HG03521 (cell line): ENCODE measurements around the gene SPATA3.

ENCODE experiments used
- ATAC-seq: cut with Tn5 transposase; IDR thresholded peaks from one replicate; pipeline ENCODE4 v1.9.1; 2021; ENCODE audit warnings: mild to moderate bottlenecking, moderate library complexity; ENCODE audit not compliant: unreplicated experiment

The SPATA3 gene

DNA sequence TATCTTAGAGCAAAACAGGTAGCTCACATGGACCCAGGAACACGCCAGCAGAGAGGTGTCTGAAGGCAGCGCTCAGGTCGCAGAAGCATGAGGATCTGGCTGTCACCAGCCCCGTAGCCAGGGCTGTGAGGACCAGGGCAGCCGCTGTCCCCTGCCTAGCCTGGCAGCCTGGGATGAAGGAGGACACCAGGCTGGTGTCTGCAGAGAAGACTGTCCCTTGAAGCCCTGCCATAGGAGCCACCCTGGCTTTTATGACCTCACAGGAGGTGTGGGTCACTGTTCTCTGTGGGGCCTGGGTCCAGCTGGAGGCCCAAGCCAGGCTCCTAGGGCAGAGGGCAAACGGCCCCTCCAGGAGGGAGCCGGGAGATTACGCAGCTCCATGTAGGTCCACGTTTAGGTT is at the start of gene SPATA3:
Gene SPATA3, plus strand, starts transcription at position 301 of the 400 bp plus-strand sequence. CDS start 113 bp downstream, outside the sequence.
- ATAC-seq, result no peak

DNA sequence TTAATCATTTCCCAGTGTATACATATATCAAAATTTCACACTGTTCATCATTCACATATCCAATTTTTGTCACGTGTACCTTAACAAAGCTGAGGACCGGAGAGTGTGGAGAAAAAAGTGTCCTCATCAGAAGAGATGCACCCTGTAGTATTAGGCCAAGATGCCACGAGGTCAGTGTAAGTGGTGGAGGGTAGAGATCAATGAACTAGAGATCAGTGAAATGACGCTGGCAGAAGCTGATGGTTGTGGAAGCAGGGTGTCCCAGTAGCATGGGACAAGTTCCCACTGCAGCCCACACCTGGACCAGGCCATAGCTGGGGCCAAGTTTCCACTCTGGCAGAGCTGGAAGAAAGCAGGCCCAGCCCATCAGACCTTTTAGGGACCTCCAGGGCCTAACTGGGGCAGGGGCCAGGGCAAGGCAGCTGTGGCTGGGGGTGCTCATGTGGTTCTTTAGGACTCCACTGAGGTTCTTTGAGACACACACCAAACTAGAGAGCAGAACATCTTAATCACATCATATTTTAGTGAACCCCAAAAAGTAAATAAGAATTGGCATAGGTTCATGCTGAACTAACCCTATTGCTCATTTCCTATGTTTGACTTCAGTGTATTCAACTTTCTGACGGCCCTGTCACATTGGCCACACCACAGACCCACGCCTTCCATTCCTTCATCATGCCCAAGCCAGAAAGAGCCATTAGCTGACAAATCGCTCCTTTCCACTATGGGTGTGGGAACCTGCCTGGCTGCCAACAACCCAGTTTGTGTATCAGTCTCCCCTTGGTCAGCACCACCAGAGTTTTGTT is 49.3 kb upstream of the SPATA3 start:
- ATAC-seq, result no peak

DNA sequence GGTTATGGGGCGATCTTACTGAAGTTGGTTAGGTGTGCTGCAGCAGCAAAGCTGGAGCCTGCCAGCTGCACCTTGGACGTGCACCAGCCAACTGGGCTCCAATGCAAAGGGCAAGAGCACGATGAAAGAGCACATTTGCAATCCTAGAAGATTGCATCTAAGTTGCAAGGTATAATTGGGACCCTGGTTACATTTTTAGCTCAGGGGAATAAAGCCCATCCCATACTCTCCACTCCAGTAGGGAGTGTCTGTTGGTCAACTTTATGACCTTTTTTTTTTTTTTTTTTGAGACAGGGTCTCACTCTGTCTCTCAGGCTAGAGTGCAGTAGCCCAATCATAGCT is 48.7 kb upstream of the SPATA3 start:
- no peak for ATAC-seq

DNA sequence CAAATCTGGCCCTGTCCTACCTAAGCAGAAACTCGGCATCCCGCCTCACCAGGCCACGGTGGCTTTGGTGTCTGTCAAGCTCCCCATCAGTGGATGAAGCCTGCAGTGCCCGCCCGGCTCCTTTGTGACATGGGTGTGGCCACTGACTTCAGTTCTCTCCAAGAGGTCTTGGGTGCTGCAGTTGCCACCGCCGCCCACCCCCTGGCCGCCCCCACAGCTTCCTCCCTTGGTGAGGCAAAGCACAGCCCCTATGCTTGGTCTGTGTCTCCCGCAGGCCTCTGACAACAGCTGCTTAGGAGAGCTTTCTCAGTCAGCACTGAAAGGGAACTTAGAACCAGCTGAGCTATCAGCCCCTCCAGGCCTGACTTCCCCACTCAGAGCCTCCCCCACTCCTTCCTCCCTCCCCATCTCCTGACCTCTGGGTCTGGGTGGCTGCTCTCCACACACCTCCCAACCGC is 48.0 kb upstream of the SPATA3 start:
- ATAC-seq, result peak; percentile 32

DNA sequence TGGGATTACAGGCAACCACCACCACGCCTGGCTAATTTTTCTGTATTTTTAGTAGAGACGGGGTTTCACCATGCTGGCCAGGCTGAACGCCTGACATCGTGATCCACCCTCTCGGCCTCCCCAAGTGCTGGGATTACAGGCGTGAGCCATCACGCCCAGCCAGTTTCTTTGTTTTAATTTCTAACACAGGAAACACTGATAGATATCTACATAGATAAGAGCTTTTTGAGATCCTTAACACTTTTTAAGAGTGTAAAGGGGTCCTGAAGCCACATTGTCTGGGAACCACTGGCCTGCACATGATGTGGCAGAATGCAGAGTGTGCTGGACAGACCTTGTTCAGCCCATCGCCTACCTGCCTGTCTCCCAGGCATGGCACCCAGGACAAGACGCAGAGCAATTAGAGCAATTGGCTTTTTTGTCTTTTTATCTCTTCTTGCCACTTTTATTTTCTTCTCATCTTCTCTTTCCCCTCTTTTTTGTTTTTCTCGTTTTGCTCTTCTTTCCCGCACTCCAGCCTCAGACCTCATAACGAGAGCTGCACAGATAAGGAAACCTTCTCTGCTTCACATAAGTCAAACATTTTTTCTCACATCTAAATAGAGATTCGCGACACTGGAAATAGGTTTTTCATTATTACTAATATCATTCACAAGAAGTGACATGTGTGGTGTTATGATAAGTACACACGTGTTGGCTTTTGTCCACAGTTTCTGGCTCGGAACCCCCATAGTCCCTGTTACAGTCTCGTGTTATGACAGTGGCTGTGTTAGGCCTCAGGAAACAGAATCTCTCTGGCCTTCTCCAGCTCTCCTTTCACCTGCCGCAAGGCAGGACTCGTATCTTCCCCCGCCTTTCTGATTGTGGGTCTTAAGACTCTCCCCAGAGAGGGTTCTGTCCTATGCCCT is 45.7 kb upstream of the SPATA3 start:
- ATAC-seq, result peak; percentile 45

DNA sequence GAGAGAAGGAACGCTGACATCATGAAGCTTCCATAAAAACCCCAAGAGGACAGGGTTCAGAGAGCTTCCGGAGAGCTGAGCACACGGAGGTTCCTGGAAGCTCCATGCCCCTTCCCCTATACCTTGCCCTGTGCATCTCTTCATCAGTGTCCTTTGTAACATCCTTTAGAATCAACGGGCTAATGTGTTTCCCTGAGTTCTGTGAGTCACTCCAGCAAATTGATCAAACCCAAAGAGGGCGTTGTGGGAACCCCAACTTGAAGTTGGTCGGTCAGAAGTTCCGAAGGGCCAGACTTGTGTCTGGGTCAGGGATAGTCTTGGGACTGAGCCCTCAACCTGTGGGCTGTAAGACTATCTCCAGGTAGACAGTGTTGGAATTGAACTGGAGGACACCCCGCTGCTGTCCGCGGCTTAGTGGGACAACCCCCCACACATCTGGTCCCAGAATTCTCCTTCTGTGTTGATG is 45.0 kb upstream of the SPATA3 start:
- ATAC-seq, result peak; percentile 1

DNA sequence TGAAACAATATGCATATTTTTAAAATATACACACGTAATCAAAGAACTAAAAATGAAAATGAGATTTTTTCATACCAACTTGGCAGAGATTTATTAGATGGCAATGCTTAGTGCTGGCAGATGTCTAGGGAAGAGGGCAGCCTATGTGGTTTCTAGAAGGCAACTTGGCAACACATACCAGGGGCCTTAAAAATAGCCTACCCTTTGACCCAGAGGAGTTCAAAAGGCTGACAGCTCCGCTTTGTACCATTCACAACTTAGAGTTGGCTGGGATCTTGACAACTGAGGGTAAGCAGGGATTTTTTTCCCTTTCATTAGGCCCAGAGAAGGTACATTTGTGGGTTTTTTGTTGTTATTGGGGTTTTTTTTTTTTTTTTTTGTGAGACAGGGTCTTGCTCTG is 44.5 kb upstream of the SPATA3 start:
- ATAC-seq, result no peak

DNA sequence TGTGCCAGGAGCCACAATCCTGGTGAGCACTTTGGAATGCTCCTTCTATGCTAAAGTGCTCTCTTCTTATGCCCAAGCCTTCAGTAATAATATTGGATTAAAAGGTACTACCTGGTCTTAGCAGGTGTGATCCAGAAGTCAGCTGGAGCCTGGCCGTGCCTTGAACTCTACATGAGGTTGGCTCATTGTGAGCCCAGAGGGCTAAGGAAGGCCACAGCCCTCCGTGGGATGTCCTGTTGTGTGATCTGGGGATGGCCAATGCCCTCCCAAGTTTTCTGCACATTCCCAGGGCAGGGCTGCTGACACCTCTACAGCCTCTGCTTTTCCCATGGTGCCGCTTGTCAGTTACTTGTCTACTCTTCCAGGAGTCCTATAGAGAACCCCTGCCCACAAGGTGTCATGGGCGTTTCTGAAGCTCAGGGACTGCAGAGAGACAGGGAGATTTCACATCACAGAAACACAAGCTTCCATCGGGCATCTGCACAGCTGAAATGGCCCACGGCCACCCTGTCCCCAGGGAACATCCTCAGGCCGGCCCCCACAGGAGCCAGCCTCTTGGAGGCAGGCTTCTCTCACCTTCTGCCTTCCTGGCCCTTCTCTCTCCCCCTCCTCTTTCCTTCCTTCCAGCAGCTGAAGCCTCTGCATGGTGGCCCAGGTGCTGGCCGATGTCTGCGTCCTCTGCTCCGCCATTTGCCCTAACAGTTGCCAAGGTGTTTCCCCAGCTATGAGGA is 43.5 kb upstream of the SPATA3 start:
- ATAC-seq, result no peak

DNA sequence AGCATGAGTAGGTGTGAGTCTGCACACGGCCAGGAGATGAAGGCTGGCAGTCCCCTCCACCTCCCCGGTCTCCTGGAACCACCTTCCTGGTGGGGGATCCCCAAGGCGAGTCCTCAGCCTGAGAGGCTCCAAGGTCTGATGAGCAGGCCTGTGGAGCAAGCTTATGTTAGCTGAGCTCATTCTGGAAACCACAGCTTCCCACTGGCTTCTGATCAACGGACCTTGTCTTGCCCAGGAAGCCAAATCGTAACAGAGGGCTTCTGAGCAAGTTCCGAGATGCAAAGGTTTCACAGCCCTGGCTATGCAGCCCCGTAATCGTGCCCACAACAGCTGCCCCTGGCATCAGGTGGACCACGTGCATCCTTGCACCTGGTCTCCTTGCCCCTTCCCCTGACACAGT is 42.1 kb upstream of the SPATA3 start:
- no peak for ATAC-seq

DNA sequence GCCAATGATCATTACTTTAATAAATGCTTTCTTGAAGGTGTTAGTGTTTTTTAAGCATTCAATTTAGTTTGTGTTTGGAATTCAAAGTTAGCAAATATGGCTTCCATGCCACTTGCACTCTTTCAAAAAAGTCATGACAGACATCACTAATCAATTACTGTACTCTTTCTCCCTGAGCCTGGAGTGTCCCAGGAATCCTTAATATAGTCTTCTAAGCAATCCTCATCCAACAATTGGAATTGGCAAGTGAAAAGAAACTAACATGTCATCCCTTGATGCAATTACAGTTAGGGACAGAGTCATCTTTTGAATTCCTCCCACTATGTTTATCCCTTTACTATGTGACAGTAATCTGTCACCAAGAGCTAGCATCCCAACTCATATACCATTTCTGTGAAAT is 41.2 kb upstream of the SPATA3 start:
- no peak for ATAC-seq

DNA sequence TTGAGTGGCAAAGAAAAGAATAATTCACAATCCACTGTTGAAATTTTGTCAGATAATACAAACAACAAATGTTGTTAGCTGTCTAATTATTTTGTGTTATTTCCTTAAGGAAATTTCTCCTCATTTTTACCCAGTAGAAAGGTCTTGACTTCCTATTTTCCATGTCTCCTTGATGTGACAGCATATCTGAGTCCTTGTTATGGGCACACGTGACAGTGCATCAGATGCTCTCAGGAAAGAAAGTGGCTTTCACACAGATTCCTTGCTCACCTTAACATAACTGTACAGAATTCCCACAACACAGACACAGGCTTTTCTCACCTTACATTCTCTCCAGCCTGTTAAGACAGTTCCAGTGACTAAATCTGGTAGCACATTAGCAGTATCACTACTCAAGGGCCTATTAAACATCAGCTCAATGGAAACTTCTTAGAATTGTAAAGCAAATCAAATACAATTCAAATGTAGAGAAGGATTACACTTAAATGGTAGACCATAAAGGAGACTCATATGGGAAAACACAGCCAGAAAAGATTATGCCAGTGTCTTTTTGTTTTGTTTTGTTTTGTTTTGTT is 40.7 kb upstream of the SPATA3 start:
- no peak for ATAC-seq

DNA sequence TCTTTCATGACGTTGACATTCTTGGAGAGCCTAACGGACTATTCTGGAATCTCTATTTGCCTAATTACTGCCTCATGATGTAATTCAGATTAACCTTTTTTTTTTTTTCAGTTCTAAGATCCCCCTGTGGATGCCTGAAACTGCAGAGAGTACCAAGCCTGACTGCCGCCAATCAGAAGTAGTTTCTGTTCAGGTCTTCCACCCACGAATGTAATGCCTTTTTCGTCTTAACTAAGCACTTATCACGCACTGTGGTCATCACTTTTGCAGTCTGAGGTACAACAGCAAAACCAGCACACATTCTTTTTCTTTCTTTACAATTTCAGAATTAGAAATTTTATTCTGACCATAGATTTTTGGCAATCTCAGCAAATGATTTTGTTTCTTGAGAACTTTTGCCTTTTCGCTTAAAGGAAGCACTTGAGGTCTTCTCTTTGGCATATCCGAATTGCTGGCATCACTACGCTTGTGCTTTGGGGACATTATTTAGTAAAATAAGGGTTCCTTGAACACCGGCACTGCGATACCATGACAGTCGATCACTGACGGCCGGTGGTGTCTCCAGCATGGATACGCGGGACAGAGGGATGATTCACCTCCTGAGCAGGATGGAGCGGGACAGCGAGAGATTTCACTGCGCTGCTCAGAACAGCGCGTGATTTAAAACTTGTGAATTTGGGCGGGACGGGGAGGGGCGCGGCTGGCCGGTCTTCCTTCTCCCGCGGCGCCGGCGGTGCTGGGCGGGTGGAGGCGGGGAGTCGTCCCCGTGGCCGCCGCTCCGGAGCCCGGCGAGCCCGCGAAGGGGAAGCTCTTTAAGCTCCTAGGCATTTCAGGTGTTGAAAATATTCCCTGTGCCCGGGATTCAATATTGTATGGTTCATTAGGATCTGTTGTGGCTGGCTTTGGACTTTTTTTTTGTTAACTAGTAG is 38.8 kb upstream of the SPATA3 start:
- ATAC-seq, result peak; percentile 82

DNA sequence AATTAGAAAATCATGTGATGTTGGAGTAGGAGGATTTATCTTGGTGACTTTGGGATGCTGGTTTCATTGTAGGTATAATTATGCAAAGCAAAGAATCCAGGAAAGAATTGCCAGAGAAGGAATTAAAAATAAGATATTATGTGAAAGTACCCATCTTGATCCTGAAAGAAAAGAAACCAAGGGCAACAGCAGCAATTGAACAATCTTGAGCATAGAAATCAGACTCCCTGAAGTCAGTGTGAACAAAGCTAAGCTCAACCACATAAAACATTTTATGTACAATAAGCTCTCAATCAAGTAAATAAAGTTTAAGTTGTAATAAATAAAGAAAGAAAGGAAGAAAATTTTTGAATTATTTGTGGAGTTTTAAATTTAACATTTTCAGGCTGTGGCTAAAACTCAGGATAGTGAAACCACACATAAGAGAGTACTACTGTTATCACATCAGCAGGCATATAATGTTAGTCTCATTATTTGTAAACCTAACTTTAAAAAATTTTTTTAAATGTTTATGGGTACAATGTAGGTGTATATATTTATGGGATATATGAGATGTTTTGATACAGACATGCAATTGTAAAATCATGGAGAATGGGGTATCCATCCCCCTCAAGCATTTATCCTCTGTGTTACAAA is 38.0 kb upstream of the SPATA3 start:
- no peak for ATAC-seq

DNA sequence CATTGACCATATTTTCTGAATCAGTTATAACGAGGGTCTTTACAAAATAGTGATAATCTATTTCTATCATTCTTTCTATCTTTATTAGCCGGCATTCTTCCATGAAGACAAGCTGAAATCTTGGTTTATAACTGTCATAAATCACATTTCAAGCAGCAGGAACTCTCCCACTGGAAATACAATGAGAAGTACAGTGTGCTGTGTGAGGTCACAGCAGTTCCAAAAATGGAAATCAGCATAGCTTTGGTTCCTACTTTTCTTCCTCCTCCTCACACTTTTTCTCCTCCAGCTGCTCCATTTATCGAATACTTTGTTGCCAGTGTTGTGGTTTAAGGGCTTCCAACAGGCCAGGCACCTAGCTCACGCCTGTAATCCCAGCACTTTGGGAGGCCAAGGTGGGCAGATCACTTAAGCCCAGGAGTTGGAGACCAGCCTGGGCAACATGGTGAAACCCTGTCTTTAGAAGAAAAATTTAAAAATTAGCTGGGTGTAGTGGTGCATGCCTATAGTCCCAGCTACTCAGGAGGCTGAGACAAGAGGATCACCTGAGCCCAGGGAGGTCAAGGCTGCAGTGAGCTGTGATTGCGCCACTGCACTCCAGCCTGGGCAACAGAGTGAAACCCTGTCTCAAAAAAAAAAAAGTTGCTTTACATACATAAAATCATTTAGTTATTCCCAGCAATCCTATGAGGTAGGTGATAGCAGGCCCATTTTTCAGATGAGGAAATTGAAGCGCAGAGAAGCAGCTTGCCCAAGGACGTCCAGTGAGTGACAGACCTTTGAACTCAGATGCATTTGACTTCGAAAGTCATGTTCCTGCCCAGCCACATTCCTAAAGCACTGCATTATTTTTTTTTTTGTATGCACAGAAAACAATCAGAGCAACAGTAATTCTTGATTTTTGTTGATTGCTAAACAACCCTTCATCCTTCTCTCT is 36.8 kb upstream of the SPATA3 start:
- no peak for ATAC-seq

DNA sequence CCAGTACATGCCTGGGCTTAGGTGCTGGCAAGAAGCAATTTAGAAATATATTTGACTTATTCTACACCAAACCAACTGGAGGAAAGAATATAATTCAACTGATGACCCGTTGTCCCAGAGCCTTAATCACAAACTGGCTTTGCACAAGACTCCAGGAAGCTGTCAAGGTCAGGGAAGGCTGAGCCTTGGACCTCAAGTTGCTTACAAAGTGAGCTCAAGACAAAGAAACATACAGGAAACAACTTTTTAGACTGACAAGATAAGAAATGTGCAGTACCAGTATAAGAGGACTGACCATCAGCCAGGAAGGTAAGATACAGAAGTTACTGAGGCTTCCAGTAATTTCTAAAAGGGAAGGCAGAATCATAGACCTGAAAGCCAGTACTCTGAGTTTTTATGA is 35.9 kb upstream of the SPATA3 start:
- no peak for ATAC-seq

DNA sequence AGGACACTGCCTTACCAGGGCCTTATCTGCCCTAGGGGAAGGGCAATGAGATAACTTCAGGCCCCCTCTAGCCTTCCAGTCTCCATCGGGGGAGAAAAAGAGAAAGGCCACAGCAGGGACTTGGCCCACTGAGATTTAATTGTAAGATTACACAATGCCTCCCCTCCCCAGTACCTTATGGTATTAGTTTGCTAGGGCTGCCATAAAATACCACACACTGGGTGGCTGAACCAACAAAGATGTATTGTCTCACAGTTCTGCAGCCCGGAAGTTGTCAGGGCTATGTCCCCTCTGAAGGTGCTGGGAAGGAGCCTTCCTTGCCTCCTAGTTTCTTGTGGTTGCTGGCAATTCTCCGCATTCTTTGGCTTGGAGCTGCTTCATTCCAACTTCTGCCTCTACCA is 34.8 kb upstream of the SPATA3 start:
- ATAC-seq, result no peak

DNA sequence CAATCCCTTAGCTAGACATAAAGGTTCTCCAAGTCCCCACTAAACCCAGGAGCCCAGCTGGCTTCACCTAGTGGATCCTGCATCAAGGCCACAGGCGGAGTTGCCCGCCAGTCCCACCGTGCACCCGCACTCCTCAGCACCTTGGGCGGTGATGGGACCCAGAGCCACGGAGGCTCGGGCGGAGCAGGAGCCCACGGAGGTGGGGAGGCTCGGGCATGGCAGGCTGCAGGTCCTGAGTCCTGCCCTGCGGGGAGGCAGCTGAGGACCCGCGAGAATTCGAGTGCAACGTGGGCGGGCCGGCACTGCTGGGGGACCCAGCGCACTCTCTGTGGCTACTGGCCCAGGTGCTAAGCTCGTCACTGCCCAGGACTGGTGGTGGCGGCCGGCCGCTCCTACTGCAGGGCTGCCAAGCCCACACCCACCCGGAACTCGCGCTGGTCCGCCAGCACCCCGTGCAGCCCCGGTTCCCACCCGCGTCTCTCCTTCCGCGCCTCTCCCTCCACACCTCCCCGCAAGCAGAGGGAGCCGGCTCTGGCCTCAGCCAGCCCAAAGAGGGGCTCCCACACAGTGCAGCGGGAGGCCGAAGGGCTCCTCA is 31.7 kb upstream of the SPATA3 start:
- no peak for ATAC-seq

DNA sequence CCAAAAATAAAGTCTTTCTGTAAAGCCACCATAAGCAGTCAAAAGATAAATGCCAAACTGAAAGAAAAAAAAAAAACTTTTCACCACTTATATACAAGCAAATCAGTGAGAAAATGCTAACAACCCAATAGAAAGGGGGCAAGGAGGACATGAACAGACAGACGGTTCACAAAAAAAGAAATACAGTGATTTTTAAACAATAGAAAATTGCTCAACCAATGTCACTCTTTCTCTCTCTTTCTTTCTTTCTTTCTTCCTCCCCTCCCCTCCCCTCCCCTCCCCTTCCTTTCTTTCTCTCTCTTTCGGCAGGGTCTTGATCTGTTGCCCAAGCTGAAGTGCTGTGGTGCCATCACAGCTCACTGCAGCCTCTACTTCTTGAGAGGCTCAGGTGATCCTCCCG is 28.8 kb upstream of the SPATA3 start:
- ATAC-seq, result no peak
